GM18517 (cell line): ENCODE measurements around the gene NFS1.

ENCODE experiments used
- ATAC-seq: cut with Tn5 transposase; IDR thresholded peaks from one replicate; pipeline ENCODE4 v1.9.1; 2021; ENCODE audit warnings: mild to moderate bottlenecking, moderate library complexity; ENCODE audit not compliant: unreplicated experiment

Gene NFS1

GRCh38 chr20:35680452-35681183, 18.5 kb downstream of the NFS1 start:
- ATAC-seq = no peak

GRCh38 chr20:35674921-35675320, 24.2 kb downstream of the NFS1 start:
- ATAC-seq = no peak

- ATAC-seq = no peak
Measured at GRCh38 chr20:35673884-35674283, 25.3 kb downstream of the NFS1 start.

GRCh38 chr20:35669681-35670080, 29.5 kb downstream of the NFS1 start:
- no peak for ATAC-seq

GRCh38 chr20:35669221-35669620, 29.9 kb downstream of the NFS1 start:
- ATAC-seq = no peak

GRCh38 chr20:35665949-35666288, 33.2 kb downstream of the NFS1 start:
- no peak for ATAC-seq

GRCh38 chr20:35664466-35665206, 34.5 kb downstream of the NFS1 start, which contains the start of the genes CPNE1 and RBM12:
Gene CPNE1, minus strand, starts transcription at chr20:35664900. Its CDS starts 31,977 bp downstream, at chr20:35632923.
Gene RBM12, minus strand, starts transcription at chr20:35664900. Its CDS starts 9,578 bp downstream, at chr20:35655322.
- peak; percentile 82 for ATAC-seq

- ATAC-seq = peak; percentile 29
Measured at GRCh38 chr20:35663516-35664465, 35.4 kb downstream of the NFS1 start.

- ATAC-seq = no peak
Measured at GRCh38 chr20:35662551-35662950, 36.6 kb downstream of the NFS1 start.

GRCh38 chr20:35661908-35662307, 37.2 kb downstream of the NFS1 start:
- no peak for ATAC-seq

GRCh38 chr20:35661053-35661452, 38.1 kb downstream of the NFS1 start:
- ATAC-seq = no peak

GRCh38 chr20:35660122-35660937, 38.8 kb downstream of the NFS1 start:
- ATAC-seq = no peak

GRCh38 chr20:35657271-35657670, 41.9 kb downstream of the NFS1 start:
- no peak for ATAC-seq

GRCh38 chr20:35654415-35654814, 44.7 kb downstream of the NFS1 start:
- ATAC-seq = no peak

GRCh38 chr20:35653893-35654292, 45.3 kb downstream of the NFS1 start:
- ATAC-seq = no peak

GRCh38 chr20:35653430-35653734, 45.8 kb downstream of the NFS1 start:
- ATAC-seq = no peak

- no peak for ATAC-seq
Measured at GRCh38 chr20:35652641-35653429, 46.3 kb downstream of the NFS1 start.

- no peak for ATAC-seq
Measured at GRCh38 chr20:35651958-35652357, 47.2 kb downstream of the NFS1 start.

- ATAC-seq = no peak
Measured at GRCh38 chr20:35650632-35651031, 48.5 kb downstream of the NFS1 start.

- ATAC-seq = no peak
Measured at GRCh38 chr20:35648836-35649235, 50.3 kb downstream of the NFS1 start.
